GM18508 (cell line): ENCODE measurements around the gene PFKFB3.

ENCODE experiments used
- ATAC-seq: cut with Tn5 transposase; IDR thresholded peaks from one replicate; pipeline ENCODE4 v1.9.1; 2021; ENCODE audit warnings: moderate number of reproducible peaks; ENCODE audit not compliant: insufficient read depth, unreplicated experiment

Gene PFKFB3

DNA sequence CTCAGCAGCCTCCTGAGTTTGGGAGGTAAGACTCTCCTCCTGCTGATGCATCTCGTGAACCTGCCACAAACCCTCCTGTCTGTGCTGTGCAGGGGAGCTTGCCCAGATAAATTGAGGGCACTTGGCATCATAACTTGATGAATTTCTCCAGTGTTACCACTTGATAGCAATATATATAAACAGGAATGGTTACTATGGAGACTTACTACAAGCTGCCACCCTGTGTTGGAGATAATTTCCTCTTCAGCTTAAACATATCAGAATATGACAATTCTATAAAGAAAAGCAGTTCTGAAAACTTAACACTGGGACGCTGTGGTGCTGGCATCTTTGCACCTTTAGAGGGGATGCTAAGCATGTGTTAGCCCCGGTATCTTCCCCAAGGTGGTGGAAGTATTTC lies 14.9 kb downstream of the PFKFB3 start:
- ATAC-seq: no peak

GRCh38 chr10:6218692-6219493 lies 16.2 kb downstream of the PFKFB3 start:
- ATAC-seq: no peak

DNA sequence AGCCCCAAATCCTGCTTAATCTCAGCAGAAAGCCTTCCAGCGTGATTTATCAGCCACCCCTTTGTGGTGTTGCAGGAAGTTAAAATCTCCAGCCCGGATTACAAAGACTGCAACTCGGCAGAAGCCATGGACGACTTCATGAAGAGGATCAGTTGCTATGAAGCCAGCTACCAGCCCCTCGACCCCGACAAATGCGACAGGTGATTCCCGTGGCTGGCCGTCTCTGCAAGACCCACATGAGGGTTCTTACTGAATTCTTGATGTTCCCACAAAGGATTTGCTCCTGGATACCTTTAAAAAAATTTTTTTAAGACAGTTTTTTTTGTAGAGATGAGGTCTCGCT lies 16.7 kb downstream of the PFKFB3 start:
- no peak for ATAC-seq

DNA sequence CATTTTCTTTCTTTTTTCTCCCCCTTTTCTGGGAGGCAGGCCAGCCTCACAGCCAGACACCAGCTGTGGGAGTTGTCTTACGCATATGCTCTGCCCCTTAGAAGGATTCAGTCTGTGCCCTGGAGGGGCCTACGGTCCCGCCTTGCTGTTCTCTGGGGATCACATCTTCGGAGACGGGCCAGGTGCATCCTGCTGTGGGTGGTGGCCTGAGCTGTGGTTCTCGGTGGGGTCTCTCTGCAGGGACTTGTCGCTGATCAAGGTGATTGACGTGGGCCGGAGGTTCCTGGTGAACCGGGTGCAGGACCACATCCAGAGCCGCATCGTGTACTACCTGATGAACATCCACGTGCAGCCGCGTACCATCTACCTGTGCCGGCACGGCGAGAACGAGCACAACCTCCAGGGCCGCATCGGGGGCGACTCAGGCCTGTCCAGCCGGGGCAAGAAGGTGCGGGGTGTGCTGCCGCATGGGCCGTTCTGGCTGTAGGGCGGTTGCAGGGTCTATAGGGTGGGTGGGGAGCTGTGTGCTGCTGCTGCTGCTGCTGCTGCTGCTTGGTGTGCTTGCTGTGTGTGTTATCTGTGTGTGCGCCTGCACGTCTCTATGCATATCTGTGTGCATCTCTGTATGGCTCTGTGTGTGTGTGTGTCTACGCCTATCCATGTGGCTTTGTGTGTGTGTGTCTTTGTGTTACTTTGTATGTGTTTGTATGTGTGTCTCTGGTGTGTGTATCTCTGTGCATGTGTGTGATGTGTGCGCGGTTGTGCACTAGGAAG lies 17.9 kb downstream of the PFKFB3 start:
- no peak for ATAC-seq

DNA sequence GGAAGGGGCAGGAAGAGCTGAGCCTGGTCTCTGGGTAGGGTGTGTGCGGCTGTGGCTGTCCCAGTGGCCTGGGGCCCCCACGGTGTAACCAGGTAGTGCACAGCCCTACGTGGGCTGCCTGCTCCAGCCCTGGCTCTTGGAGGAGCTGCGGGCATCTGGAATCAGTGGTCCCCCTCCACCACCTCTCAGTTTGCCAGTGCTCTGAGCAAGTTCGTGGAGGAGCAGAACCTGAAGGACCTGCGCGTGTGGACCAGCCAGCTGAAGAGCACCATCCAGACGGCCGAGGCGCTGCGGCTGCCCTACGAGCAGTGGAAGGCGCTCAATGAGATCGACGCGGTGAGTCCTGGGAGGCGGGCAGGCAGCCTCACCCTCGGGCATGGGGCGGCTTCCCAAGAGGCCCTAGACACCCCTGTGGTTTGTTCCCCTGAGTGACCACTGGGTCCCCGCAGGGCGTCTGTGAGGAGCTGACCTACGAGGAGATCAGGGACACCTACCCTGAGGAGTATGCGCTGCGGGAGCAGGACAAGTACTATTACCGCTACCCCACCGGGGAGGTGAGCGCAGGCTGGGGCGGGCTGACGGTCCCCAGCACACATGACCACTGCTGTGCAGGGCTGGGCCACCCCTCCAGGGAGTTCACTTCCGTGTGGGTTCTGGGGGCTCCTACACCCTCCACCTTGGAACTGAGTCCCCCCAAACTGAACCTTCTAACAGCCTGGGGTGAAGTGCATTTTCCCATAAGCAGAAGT lies 18.6 kb downstream of the PFKFB3 start:
- ATAC-seq: no peak

DNA sequence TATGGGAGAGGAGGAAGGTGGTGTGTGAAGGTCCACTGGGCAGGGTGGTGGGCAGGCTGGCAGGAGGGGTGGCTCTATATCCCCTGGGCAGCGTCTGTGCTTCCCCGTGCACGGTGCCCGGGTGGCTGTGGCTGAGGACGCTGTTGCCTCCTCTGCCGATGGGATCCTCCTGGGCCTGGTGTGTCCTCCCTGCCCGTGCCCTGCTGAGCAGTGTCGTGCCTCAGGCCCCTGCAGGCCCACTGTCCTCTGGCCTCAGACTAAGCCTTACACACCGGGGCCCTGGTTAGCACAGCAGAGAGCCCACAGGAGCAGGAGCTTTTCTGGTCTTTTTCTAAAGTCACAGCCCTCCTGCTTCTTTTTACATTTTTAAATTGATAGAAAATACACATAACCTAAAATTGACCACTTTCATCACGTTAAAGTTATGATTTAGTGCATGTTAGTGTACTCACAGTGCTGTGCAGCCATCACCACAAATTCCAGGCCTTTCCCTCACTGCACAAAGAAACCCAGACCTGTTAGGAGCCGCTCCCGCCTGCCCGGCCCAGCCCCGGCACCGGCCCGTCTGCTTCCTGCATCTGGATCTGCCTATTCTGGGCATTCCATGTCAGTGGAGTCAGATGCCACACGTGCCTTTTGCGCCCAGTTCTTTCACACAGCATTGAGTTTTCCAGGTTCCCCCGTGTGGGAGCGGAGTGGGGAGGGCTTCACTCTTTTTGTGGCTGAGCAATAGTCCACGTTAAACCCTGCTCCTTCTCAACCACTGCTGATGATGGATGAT lies 19.4 kb downstream of the PFKFB3 start:
- ATAC-seq: no peak

GRCh38 chr10:6222755-6223154 lies 20.0 kb downstream of the PFKFB3 start:
- ATAC-seq: no peak

GRCh38 chr10:6223981-6224380 lies 21.2 kb downstream of the PFKFB3 start:
- no peak for ATAC-seq

GRCh38 chr10:6224781-6225180 lies 22.0 kb downstream of the PFKFB3 start:
- ATAC-seq: no peak

GRCh38 chr10:6225263-6225814 lies 22.6 kb downstream of the PFKFB3 start:
- no peak for ATAC-seq

- ATAC-seq: no peak
Observed at GRCh38 chr10:6226216-6226615, 23.5 kb downstream of the PFKFB3 start.

DNA sequence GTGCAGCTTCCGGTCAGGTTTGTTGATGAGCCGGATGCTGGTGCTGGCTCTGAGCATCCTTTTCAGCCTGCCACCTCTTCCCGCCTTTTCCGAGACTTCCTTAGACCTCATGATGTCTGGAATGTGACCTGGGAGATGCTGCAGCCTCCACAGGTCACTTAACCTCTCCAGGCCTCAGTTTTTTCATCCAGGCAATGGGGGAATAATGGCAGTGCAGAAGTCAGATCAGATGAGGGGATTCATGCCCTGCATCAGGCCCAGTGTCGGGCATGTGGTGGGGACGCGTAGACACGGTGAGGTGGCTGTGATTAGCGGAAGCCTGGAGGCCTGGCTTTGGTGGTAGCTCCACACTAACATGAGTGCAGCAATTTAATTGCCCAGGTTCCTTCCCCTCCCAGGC lies 24.6 kb downstream of the PFKFB3 start:
- ATAC-seq: no peak

DNA sequence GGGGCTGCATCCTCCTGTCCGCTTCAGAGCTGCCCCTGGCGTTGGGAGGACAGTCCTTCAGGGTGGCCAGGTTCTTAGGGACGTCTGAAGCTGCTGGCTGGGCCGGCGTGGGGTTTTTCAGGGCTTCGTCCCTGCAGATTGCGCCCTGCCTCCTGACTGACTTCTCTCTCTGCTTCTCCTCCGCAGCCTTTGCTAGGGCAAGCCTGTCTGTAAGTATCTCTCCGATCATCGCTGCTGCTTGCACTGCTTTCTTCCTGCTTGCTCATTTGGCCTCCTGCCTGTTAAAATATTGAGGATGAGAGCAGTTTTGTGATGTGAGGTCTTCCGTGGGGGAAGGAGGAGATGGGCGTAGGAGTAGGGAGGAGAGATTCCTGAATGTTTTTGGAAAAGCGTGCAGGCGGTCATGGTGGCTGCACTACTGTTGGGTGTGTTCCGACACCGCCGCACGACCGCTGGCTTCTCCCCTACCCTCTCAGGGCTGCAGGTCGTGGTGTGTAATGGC lies 25.3 kb downstream of the PFKFB3 start:
- ATAC-seq: no peak

DNA sequence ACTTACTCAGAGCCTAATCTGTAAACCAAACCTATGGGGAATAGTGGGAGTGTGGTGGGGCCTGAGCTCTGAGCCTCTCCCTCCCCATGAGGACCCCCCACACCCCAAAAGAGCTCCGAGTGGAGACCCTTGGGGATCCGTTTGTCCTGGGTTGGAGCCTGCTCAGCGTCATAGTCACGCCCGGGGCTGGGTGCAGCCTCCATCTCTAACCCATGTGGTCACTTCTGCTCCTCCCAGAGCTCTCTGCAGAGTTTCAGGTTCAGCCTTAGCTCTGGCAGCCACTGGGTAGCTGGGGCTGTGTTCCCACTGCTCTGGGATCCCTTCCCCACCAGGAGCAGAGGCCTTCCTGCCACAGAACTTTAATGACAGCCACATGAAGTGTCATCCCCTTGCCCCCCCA lies 25.9 kb downstream of the PFKFB3 start:
- no peak for ATAC-seq

DNA sequence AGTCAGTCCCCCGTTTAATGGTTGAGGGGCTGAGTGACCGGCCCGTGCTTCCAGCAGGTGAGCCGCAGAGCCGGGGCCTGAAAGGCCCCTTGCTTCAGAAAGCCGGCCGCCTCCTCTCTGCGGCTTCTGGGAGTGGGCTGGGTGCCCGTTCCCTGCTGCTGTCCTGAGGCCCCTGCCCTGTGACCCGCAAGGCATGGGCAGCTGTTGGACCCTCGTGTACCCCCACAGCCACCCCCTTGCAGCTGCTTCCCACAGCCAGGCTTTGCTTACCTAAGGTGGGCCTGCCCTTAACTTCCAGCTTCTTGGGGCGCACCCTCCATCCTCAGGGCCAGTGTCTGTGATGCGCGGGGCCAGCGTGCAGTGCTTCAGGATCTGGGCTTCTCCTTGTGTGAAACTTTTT lies 26.6 kb downstream of the PFKFB3 start:
- ATAC-seq: no peak

DNA sequence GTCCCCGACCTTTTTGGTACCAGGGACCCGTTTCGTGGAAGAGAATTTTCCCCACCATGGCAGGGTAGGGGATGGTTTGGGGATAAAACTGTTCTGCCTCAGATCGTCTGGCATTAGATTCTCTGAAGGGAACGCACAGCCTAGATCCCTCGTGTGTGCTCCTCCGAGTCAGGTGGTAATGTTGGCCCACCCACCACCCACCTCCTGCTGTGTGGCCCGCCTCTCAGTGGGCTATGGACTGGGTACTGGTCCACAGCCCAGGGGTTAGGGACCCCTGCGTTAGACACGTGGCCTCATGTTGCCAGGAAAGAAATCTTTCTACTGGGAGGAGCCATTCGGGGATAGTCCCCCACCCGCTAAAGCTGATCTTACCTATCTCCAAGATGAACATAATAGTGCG lies 27.0 kb downstream of the PFKFB3 start:
- ATAC-seq: no peak

DNA sequence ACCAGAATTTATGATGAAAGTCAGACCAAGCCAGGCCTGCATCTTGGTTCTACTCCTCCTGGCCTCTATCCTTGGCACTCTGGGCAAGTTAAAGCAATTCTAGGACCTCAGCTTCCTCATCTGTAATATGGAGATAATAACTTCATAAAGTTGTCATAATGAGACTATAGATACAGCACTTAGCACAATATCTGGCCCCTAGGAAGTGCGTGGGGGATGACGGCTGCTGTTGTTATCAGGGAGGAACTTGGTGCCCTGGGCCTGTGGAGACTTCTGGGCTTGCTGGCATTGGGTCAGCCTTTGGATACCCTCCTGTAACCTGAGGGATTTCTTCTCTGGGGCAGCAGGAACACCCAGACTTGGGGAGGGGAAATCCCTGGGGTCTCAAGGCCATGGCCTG lies 27.6 kb downstream of the PFKFB3 start:
- ATAC-seq: no peak

GRCh38 chr10:6231146-6231545 lies 28.4 kb downstream of the PFKFB3 start:
- no peak for ATAC-seq

DNA sequence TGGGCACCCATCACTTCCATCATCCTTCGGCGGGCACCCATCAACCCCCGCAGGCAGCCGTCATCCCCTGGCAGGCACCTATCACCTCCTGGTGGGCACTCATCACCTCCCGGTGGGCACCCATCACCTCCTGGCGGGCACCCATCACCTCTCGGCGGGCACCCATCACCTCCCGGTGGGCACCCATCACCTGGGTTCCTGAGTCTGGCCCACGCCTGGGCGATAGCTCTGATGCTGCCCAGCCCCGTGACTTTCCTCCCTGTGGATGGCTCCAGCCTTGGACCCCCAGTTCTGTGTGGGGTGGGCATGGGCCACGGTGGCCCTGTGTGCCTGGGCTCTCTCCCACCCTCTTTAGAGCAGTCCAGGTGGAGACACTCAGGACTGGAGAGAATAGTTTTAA lies 29.0 kb downstream of the PFKFB3 start:
- no peak for ATAC-seq

DNA sequence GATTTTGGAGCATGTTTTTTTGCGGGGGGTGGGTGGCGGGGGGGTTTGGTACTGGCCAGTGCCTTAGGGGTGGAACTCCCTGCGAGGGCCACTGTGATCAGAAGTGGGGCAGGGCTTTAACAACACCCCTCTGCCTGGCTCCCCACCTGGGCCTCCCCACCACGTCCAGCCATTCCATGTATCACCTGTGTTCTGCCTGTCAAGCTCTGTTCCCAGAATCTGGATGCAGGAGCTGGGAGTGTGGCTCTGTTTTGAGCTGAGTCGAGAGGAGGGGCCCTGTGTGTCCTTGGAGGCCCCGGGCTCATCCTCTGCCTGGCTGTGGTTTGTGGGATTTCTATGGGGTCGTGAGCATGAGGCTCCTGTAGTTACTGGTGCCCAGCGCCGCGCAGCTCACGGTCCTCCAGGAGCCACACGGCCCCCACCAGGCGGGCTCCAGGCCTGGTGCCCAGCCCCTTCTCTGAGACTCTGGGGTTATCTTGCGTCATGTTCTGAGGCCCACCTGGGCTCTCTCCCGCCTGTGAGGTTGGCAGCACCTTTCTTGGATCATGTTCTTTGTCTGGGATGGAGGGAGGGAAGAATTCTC lies 29.6 kb downstream of the PFKFB3 start:
- no peak for ATAC-seq
